GM21723 (cell line): Measurements from ENCODE around the gene FAM131C.

Experiments used
- ATAC-seq: cut with Tn5 transposase; IDR thresholded peaks from one replicate; pipeline ENCODE4 v1.9.1; 2021; ENCODE audit warnings: mild to moderate bottlenecking, moderate library complexity; ENCODE audit not compliant: unreplicated experiment

Gene FAM131C

GRCh38 chr1:16017461-16018303 is 55.8 kb downstream of the FAM131C start, which contains the start of gene HSPB7:
Gene HSPB7, minus strand, starts transcription at chr1:16018043. Its CDS starts 80 bp downstream, at chr1:16017963.
- no peak for ATAC-seq

- ATAC-seq = no peak
These were observed 56.4 kb downstream of the FAM131C start for GRCh38 chr1:16017076-16017460.

- ATAC-seq = no peak
These were observed 57.2 kb downstream of the FAM131C start for GRCh38 chr1:16015960-16016901.

GRCh38 chr1:16015491-16015890 is 58.0 kb downstream of the FAM131C start:
- no peak for ATAC-seq

- no peak for ATAC-seq
These were observed 58.7 kb downstream of the FAM131C start for GRCh38 chr1:16014509-16015482.

GRCh38 chr1:16013908-16014258 is 59.6 kb downstream of the FAM131C start:
- no peak for ATAC-seq

- ATAC-seq = peak; percentile 47
These were observed 60.1 kb downstream of the FAM131C start for GRCh38 chr1:16013220-16013907.

- peak; percentile 39 for ATAC-seq
These were observed 60.7 kb downstream of the FAM131C start for GRCh38 chr1:16012590-16013219.

- ATAC-seq = no peak
These were observed 61.4 kb downstream of the FAM131C start for GRCh38 chr1:16011936-16012589.

GRCh38 chr1:16010837-16011236 is 62.6 kb downstream of the FAM131C start:
- no peak for ATAC-seq

GRCh38 chr1:16009678-16010077 is 63.8 kb downstream of the FAM131C start:
- ATAC-seq = no peak

GRCh38 chr1:16009030-16009460 is 64.4 kb downstream of the FAM131C start:
- ATAC-seq = no peak
